CD4-positive, CD25-positive, alpha-beta regulatory T cell (primary cell): ENCODE data around the gene PAN2. TPM values are rescaled to one million over a fixed set of nuclear protein-coding genes. Genes with fewer than 3 reads are reported as not detected.

Experiments
- ATAC-seq, 2 donors: fragments of 150-1000 bp; cut with Tn5 transposase; one replicate each; pipeline ENCODE4 v1.10.0; 2021; ENCODE audit warnings: low read depth in 2 of 2, moderate number of reproducible peaks in 2 of 2, moderate library complexity in 1 of 2
- DNase-seq, 3 donors: peaks; one replicate each; pipeline versions ENCODE4 v3.0.0 to v3.0.0-alpha.2; 2012 to 2022; ENCODE audit warnings: mixed read lengths in 1 of 3
- H3K27ac ChIP-seq: one replicate; pipeline ENCODE4 v1.7.0; 2013; ENCODE audit warnings: mild to moderate bottlenecking, low read length; ENCODE audit not compliant: insufficient read depth, poor library complexity, severe bottlenecking
- H3K27me3 ChIP-seq: one replicate; pipeline ENCODE4 v1.7.0; 2013; ENCODE audit warnings: low read length; ENCODE audit not compliant: control insufficient read depth, insufficient read depth
- H3K36me3 ChIP-seq: one replicate; pipeline ENCODE4 v1.7.0; 2013; ENCODE audit warnings: mild to moderate bottlenecking, low read length, moderate library complexity; ENCODE audit not compliant: control insufficient read depth, insufficient read depth
- H3K4me1 ChIP-seq: 2 replicates; pipeline ENCODE4 v1.7.0; 2013; ENCODE audit warnings: mild to moderate bottlenecking, low read length; ENCODE audit not compliant: insufficient read depth, control insufficient read depth, poor library complexity, severe bottlenecking
- H3K4me3 ChIP-seq: one replicate; pipeline ENCODE4 v1.7.0; 2013; ENCODE audit warnings: low read depth, mild to moderate bottlenecking, low read length, moderate library complexity
- H3K9me3 ChIP-seq, 2 experiments: 1 replicate in 1 of 2; 2 replicates in 1 of 2; pipeline ENCODE4 v1.7.0; 2013; ENCODE audit warnings: low read length in 2 of 2, mild to moderate bottlenecking in 1 of 2, moderate library complexity in 1 of 2; ENCODE audit not compliant: control insufficient read depth in 2 of 2
- H3K27ac Mint-ChIP-seq, 3 donors: one replicate each; pipeline ENCODE4 v1.8.0; 2020 to 2022; ENCODE audit warnings: mild to moderate bottlenecking in 3 of 3, mixed read lengths in 3 of 3, moderate library complexity in 2 of 3
- H3K27me3 Mint-ChIP-seq: one replicate; pipeline ENCODE4 v1.8.0; 2022; ENCODE audit warnings: mild to moderate bottlenecking, mixed read lengths
- H3K36me3 Mint-ChIP-seq: one replicate; pipeline ENCODE4 v1.8.0; 2020; ENCODE audit warnings: mixed read lengths
- H3K4me1 Mint-ChIP-seq, 4 donors: one replicate each; pipeline ENCODE4 v1.8.0; 2020 to 2022; ENCODE audit warnings: mixed read lengths in 4 of 4, mild to moderate bottlenecking in 1 of 4
- H3K4me3 Mint-ChIP-seq, 4 donors: one replicate each; pipeline ENCODE4 v1.8.0; 2020 to 2022; ENCODE audit warnings: mild to moderate bottlenecking in 4 of 4, mixed read lengths in 4 of 4, moderate library complexity in 3 of 4
- H3K9me3 Mint-ChIP-seq, 7 donors: one replicate each; pipeline ENCODE4 v1.8.0; 2020 to 2022; ENCODE audit warnings: mixed read lengths in 7 of 7, mild to moderate bottlenecking in 3 of 7, moderate library complexity in 2 of 7
- polyA plus RNA-seq, 4 donors: library from polyadenylated mRNA; unstranded; fragments of 300-500 nt; fragmentation: Illumina TruSeq; gene quantifications; one replicate each; pipeline ENCODE4 v1.2.3, GENCODE V29; 2021
- total RNA-seq: library from RNA; stranded (reverse); gene quantifications from one replicate; pipeline ENCODE4 v1.2.3, GENCODE V29; 2022

The PAN2 gene, protein sequence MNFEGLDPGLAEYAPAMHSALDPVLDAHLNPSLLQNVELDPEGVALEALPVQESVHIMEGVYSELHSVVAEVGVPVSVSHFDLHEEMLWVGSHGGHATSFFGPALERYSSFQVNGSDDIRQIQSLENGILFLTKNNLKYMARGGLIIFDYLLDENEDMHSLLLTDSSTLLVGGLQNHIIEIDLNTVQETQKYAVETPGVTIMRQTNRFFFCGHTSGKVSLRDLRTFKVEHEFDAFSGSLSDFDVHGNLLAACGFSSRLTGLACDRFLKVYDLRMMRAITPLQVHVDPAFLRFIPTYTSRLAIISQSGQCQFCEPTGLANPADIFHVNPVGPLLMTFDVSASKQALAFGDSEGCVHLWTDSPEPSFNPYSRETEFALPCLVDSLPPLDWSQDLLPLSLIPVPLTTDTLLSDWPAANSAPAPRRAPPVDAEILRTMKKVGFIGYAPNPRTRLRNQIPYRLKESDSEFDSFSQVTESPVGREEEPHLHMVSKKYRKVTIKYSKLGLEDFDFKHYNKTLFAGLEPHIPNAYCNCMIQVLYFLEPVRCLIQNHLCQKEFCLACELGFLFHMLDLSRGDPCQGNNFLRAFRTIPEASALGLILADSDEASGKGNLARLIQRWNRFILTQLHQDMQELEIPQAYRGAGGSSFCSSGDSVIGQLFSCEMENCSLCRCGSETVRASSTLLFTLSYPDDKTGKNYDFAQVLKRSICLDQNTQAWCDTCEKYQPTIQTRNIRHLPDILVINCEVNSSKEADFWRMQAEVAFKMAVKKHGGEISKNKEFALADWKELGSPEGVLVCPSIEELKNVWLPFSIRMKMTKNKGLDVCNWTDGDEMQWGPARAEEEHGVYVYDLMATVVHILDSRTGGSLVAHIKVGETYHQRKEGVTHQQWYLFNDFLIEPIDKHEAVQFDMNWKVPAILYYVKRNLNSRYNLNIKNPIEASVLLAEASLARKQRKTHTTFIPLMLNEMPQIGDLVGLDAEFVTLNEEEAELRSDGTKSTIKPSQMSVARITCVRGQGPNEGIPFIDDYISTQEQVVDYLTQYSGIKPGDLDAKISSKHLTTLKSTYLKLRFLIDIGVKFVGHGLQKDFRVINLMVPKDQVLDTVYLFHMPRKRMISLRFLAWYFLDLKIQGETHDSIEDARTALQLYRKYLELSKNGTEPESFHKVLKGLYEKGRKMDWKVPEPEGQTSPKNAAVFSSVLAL
- total RNA-seq (83.5 TPM), polyA plus RNA-seq (10 to 100 TPM in 1 of 4 donors, 1 to 10 TPM in 3; 4.5 to 10.6 (median 7.3) TPM)

DNA sequence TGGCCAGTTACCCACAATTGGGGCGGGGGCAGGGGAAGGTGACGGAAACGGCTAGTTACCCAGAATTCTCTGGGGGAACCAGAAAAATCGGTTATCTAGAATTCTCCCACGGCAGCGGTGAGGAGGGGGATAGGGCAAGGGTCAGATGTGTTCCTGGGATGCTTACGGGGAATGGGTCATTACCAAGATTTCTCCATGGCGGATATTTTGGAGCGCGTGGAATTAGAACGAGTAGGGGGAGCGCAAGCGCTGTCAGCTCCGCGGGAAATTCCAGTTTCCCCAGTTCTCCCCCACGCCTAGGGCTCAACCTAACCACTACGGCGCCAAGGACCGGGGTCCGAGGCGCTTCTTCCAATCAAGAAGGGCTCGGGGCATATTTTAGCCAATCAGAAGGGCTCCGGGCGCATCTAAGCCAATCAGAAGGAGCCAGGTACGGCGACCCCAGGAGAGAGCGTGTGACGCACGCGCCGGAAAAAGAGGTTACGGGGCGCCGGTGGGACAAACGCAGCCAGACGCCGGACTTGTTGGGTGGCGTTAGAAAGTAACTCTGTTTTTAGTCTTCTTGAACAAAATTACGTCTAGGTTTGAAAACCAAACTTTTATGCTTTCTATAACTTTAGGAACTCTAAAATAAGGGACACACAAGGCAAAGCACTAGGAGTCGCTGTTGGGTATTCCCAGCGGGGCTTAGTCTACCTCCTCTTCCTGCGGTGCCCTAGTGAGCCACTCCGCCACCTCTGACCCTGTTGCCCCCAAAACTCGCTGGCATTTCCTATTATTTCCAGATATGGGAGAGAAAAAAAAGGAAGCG, at the start of gene PAN2:
Gene PAN2 (minus strand): TSS at position 322 of the 811 bp plus-strand sequence. CDS start 906 bp downstream, outside the sequence.
- H3K4me3 Mint-ChIP-seq = peak within 1 kb of the TSS; percentile 92 to 98 (median 96)
- H3K36me3 Mint-ChIP-seq = peaks cover 11% of the 10 kb centered on the region
- H3K27ac ChIP-seq = peak within 1 kb of the TSS; percentile 100
- ATAC-seq (peak; percentile 84 to 85), DNase-seq (peak; percentile 86 to 98 (median 93))
- H3K4me3 ChIP-seq = peak within 1 kb of the TSS; percentile 93
- H3K9me3 Mint-ChIP-seq = peaks cover 0 to 3% (median 0%) of the 10 kb centered on the region in 7 donors
- H3K27me3 Mint-ChIP-seq = no peaks in the 10 kb centered on the region
- no peaks in the 10 kb centered on the region for H3K27me3 ChIP-seq
- H3K27ac Mint-ChIP-seq = peak within 1 kb of the TSS; percentile 99 to 100 (median 100)
- H3K4me1 Mint-ChIP-seq = peaks cover 10 to 51% (median 30%) of the 10 kb centered on the region in 4 donors
- H3K9me3 ChIP-seq = no peaks in the 10 kb centered on the region
- peaks cover 30% of the 10 kb centered on the region for H3K4me1 ChIP-seq
- no peaks in the 10 kb centered on the region for H3K36me3 ChIP-seq

DNA sequence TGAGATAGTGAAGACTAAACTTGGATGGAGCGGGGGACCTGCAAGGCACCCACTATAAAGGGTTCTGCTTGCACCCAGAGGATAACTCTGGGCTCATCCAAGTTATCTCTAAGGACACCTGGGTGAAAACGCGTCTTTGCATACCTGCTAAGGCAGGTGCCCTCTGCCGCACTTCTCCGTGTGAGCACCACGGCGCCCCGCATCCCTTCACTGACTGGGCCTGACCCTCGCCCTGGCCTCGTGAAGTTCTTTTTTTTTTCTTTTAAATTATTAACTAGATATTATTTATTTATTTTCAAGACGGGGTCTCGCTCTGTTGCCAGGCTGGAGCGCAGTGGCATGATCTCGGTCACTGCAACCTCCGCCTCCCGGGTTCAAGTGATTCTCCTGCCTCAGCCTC, 48.8 kb upstream of the PAN2 start:
- H3K36me3 ChIP-seq = no peaks in the 10 kb centered on the region
- Mint-ChIP-seq H3K9me3 (no peaks in the 10 kb centered on the region), H3K27ac (no peak overlapping the region), H3K27me3 (peaks cover 15% of the 10 kb centered on the region), H3K4me1 (no peaks in the 10 kb centered on the region), H3K36me3 (no peaks in the 10 kb centered on the region), H3K4me3 (no peak overlapping the region)
- peaks cover 3% of the 10 kb centered on the region for H3K27me3 ChIP-seq
- H3K4me1 ChIP-seq = no peaks in the 10 kb centered on the region
- DNase-seq (no peak), ATAC-seq (no peak)
- no peak overlapping the region for H3K4me3 ChIP-seq
- H3K27ac ChIP-seq = no peak overlapping the region
- no peaks in the 10 kb centered on the region for H3K9me3 ChIP-seq

DNA sequence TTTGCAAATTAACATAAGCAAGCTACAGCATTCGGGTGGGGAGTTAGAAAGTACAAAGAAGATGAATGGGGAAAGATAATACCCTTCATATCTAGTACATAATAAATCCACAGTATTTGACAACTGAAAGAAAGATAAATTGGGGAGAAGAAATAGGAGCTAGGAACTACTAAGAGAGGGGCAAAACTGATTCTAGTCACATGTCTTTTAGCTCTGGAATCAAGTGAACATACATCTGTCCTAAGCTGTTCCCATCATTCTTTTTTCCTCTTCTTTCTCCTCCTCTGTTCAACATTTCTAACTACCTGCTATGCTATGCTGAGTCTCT, 44.2 kb upstream of the PAN2 start:
- DNase-seq (no peak), ATAC-seq (no peak)
- H3K9me3 Mint-ChIP-seq = peaks cover 0 to 5% (median 0%) of the 10 kb centered on the region in 7 donors
- H3K27me3 ChIP-seq = peaks cover 3% of the 10 kb centered on the region
- H3K27me3 Mint-ChIP-seq = peaks cover 24% of the 10 kb centered on the region
- no peaks in the 10 kb centered on the region for H3K4me1 Mint-ChIP-seq
- no peaks in the 10 kb centered on the region for H3K36me3 ChIP-seq
- H3K9me3 ChIP-seq = no peaks in the 10 kb centered on the region
- no peak overlapping the region for H3K27ac Mint-ChIP-seq
- H3K27ac ChIP-seq = no peak overlapping the region
- no peaks in the 10 kb centered on the region for H3K36me3 Mint-ChIP-seq
- no peak overlapping the region for H3K4me3 ChIP-seq
- no peaks in the 10 kb centered on the region for H3K4me1 ChIP-seq
- H3K4me3 Mint-ChIP-seq = no peak overlapping the region

DNA sequence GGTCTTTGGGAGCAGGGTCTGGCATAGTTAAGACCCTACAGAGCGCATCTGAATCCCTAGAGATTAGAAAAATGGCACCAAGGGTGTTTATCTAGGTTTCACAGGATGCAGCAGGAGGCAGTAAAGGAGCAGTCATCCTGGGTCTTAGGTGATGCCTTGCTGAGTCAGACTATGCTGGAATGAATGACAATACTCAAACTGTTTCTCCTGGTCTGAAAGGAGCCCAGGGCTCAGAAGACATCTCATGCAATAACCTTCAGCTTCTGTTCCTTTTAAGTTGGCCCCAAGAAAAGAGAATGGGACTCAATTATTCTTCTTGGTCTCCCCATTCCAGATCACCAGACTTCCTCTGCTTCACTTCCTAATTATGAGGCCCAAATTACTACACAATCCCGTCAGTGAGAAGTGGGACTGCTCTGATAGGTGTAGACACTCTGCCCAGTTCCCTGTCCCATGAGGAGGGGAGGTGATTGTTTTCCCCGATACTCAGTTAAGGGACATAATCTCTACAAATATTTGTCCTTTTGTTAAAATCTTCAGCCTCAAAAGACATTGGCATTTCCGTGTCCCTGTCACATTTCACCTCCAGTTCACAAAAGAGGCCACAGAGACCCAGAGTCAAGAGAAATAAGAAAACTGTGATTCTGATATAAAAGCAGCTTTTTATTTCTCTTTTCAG, 43.6 kb upstream of the PAN2 start:
- no peak overlapping the region for H3K4me3 Mint-ChIP-seq
- H3K36me3 Mint-ChIP-seq = no peaks in the 10 kb centered on the region
- Histone ChIP-seq H3K4me3 (no peak overlapping the region), H3K27me3 (peaks cover 3% of the 10 kb centered on the region), H3K4me1 (no peaks in the 10 kb centered on the region), H3K27ac (no peak overlapping the region), H3K9me3 (no peaks in the 10 kb centered on the region), H3K36me3 (no peaks in the 10 kb centered on the region)
- no peak overlapping the region for H3K27ac Mint-ChIP-seq
- ATAC-seq (no peak), DNase-seq (peak in 1 of 3 donors; percentile 10)
- peaks cover 28% of the 10 kb centered on the region for H3K27me3 Mint-ChIP-seq
- H3K4me1 Mint-ChIP-seq = no peaks in the 10 kb centered on the region
- peaks cover 0 to 5% (median 0%) of the 10 kb centered on the region in 7 donors for H3K9me3 Mint-ChIP-seq

GRCh38 chr12:56375598-56376434, 42.0 kb upstream of the PAN2 start:
- peaks cover 0 to 5% (median 0%) of the 10 kb centered on the region in 7 donors for H3K9me3 Mint-ChIP-seq
- H3K27me3 Mint-ChIP-seq = peaks cover 35% of the 10 kb centered on the region
- no peak overlapping the region for H3K27ac Mint-ChIP-seq
- H3K4me3 ChIP-seq = no peak overlapping the region
- H3K36me3 ChIP-seq = no peaks in the 10 kb centered on the region
- H3K9me3 ChIP-seq = no peaks in the 10 kb centered on the region
- ATAC-seq = peak in 1 of 2 donors; percentile 14
- no peak overlapping the region for H3K4me3 Mint-ChIP-seq
- H3K27me3 ChIP-seq = peaks cover 3% of the 10 kb centered on the region
- no peaks in the 10 kb centered on the region for H3K4me1 ChIP-seq
- H3K4me1 Mint-ChIP-seq = no peaks in the 10 kb centered on the region
- H3K36me3 Mint-ChIP-seq = no peaks in the 10 kb centered on the region
- DNase-seq = no peak
- no peak overlapping the region for H3K27ac ChIP-seq

DNA sequence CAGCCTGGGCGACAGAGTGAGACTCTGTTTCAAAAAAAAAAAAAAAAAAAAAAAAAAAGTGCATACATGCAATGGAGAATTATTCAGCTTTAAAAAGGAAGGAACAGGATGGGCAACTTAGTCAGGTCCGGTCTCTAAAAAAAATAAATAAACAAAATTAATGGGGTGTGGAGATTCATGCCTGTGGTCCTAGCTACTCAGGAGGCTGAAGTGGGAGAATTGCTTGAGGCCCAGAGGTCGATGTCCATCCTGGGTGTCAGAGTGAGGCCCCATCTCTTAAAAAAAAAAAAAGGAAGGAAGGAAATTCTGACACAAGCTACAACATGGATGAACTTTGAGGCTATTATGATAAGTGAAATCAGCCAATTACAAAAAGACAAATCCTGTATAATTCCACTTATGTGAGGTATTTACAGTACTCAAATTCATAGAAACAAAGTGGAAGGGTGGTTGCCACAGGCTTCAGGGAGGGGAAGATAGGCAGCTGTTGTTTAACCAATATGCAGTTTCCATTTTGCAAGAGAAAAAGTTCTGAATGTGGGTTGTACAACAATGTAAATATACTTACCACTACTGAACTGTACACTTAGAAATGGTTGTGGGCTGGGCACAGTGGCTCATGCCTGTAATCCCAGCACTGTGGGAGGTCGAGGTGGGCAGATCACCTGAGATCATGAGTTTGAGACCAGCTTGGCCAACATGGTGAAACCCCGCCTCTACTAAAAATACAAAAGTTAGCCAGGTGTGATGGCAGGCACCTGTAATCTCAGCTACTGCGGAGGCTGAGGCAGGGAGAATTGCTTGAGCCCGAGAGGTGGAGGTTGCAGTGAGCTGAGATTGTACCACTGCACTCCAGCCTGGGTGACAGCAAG, 41.2 kb upstream of the PAN2 start:
- Histone ChIP-seq H3K36me3 (no peaks in the 10 kb centered on the region), H3K27ac (no peak overlapping the region), H3K9me3 (no peaks in the 10 kb centered on the region), H3K4me1 (no peaks in the 10 kb centered on the region), H3K27me3 (peaks cover 3% of the 10 kb centered on the region), H3K4me3 (no peak overlapping the region)
- Mint-ChIP-seq H3K36me3 (no peaks in the 10 kb centered on the region), H3K27ac (no peak overlapping the region), H3K4me3 (no peak overlapping the region), H3K27me3 (peaks cover 35% of the 10 kb centered on the region), H3K4me1 (no peaks in the 10 kb centered on the region), H3K9me3 (peaks cover 0 to 5% (median 0%) of the 10 kb centered on the region in 7 donors)
- DNase-seq = no peak
- no peak for ATAC-seq
